Measurements from ENCODE around the gene ANKRD27.

Gene ANKRD27

GRCh38 chr19:32570081-32570785 lies 104.7 kb downstream of the ANKRD27 start:
- no peak overlapping the region for H3K4me3 ChIP-seq (ENCODE audit: low read depth, low read length)
- peak; percentile 70 for TF ChIP-seq CTCF (IDR thresholded peaks at IDR 0.05; ENCODE audit: low read depth, low read length, missing control alignments)
- no peak for DNase-seq (ENCODE audit: low read depth)

- DNase-seq (ENCODE audit: low read depth): no peak
- H3K4me3 ChIP-seq (ENCODE audit: low read depth, low read length): no peak overlapping the region
- TF ChIP-seq CTCF (IDR thresholded peaks at IDR 0.05; ENCODE audit: low read depth, low read length, missing control alignments): no peak
These were observed 107.5 kb downstream of the ANKRD27 start for GRCh38 chr19:32567486-32567885.

- no peak for DNase-seq (ENCODE audit: low read depth)
- TF ChIP-seq CTCF (IDR thresholded peaks at IDR 0.05; ENCODE audit: low read depth, low read length, missing control alignments): no peak
- no peak overlapping the region for H3K4me3 ChIP-seq (ENCODE audit: low read depth, low read length)
These were observed 108.6 kb downstream of the ANKRD27 start for GRCh38 chr19:32566246-32566830.

- no peak overlapping the region for H3K4me3 ChIP-seq (ENCODE audit: low read depth, low read length)
- DNase-seq (ENCODE audit: low read depth): no peak
- no peak for TF ChIP-seq CTCF (IDR thresholded peaks at IDR 0.05; ENCODE audit: low read depth, low read length, missing control alignments)
These were observed 111.2 kb downstream of the ANKRD27 start for GRCh38 chr19:32563761-32564160.

- no peak overlapping the region for H3K4me3 ChIP-seq (ENCODE audit: low read depth, low read length)
- no peak for DNase-seq (ENCODE audit: low read depth)
- TF ChIP-seq CTCF (IDR thresholded peaks at IDR 0.05; ENCODE audit: low read depth, low read length, missing control alignments): no peak
These were observed 116.3 kb downstream of the ANKRD27 start for GRCh38 chr19:32558607-32559228.

GRCh38 chr19:32555786-32556185 lies 119.2 kb downstream of the ANKRD27 start:
- DNase-seq (ENCODE audit: low read depth): no peak
- no peak for TF ChIP-seq CTCF (IDR thresholded peaks at IDR 0.05; ENCODE audit: low read depth, low read length, missing control alignments)
- no peak overlapping the region for H3K4me3 ChIP-seq (ENCODE audit: low read depth, low read length)
